Measurements from ENCODE around the gene HS6ST3.

DNA sequence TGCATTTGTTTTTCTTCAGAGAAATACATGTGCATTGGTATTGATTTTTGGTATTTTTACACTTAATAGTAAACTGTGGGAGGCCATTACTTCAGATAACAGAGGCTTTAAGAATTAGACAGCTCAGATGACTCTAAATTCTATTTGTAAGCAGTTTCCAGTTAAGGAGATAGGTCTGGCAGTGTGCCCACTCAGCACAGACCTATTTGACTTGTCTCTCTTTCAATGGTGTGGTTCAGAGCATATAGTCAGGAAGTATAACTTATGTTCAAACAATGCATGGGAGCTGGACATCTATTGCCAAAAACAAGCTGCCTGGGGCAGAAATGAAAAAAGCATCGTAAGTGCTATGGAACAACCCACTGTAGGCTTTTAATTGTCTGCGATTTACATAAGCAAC is 370.7 kb downstream of the HS6ST3 start:
- TF ChIP-seq EP300 (IDR thresholded peaks at IDR 0.05) (no peak), CTCF (IDR thresholded peaks at IDR 0.05) (no peak), POLR2A (IDR thresholded peaks at IDR 0.05) (no peak)

All from upper lobe of left lung (tissue), 4 donors.